DOHH2 (cell line): ENCODE results near the gene UBE2Q1.

Experiments used
- EZH2phosphoT487 ChIP-seq: fragments of 200-600 bp; sonication (generic); IDR thresholded peaks from 2 replicates; pipeline ENCODE4 v1.6.1; 2017; ENCODE audit warnings: borderline replicate concordance, mild to moderate bottlenecking, antibody characterized with exemption, low read length, moderate library complexity, mixed read lengths
- TF ChIP-seq, protein P1 (sequence below): fragments of 200-600 bp; sonication (generic); IDR thresholded peaks from one replicate; pipeline ENCODE4 v1.5.1; 2014; ENCODE audit warnings: antibody characterized with exemption, mild to moderate bottlenecking, low read depth, low read length; ENCODE audit not compliant: poor library complexity, severe bottlenecking

- no peak for TF ChIP-seq EZH2phosphoT487
- TF ChIP-seq, protein P1, sequence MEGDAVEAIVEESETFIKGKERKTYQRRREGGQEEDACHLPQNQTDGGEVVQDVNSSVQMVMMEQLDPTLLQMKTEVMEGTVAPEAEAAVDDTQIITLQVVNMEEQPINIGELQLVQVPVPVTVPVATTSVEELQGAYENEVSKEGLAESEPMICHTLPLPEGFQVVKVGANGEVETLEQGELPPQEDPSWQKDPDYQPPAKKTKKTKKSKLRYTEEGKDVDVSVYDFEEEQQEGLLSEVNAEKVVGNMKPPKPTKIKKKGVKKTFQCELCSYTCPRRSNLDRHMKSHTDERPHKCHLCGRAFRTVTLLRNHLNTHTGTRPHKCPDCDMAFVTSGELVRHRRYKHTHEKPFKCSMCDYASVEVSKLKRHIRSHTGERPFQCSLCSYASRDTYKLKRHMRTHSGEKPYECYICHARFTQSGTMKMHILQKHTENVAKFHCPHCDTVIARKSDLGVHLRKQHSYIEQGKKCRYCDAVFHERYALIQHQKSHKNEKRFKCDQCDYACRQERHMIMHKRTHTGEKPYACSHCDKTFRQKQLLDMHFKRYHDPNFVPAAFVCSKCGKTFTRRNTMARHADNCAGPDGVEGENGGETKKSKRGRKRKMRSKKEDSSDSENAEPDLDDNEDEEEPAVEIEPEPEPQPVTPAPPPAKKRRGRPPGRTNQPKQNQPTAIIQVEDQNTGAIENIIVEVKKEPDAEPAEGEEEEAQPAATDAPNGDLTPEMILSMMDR = no peak
Observed at GRCh38 chr1:154577346-154578057, 19.0 kb upstream of the UBE2Q1 start.
